COLO829 (cell line): Measurements from ENCODE around the gene SLC4A11.
"Not testable (repeated sequence)": the region's sequence is repeated elsewhere in the genome, so short reads cannot be mapped to it uniquely, and the experiment has no call there.

Experiments used
- DNase-seq: peaks from one replicate; pipeline ENCODE4 v3.0.0; 2012; ENCODE audit warnings: low spot score

SLC4A11 gene

GRCh38 chr20:3202965-3203314 lies 36.0 kb downstream of the SLC4A11 start:
- DNase-seq, result no peak

DNA sequence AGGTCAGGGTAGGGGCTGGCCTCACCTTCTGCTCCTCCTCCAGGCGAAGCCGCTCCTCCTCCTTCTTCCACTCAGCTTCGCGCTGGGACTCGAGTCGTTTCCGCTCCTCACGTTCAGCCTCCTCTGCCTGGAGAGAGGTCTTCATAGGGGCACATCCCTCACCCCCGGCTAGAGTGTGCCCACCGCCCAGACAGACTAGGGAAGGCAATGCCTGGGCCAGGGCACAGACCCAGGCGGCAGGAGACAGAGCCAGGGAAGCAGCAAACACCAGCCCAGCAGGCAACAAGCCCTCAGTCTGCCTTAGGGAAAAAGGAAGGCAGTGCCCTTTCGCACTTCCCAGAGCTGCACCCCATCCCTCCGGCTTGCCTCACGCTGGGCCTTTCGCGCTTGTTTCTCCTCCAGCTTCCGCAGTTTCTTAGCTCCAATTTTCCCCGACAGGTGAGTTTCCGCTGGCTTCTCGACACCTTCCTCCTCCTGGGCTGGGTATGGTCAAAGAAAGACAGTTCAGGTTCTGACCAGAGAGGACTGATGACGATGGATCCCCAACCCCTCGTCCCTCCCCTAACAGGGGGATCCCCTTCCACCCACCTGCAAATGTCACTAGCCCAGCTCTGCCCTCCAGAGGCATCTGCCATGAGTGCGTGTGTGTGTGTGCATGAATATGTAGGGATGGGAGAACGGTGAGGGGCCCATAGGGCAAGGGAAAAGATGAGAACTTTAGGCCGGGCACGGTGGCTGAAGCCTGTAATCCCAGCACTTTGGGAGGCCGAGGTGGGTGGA lies 38.8 kb downstream of the SLC4A11 start:
- no peak for DNase-seq

DNA sequence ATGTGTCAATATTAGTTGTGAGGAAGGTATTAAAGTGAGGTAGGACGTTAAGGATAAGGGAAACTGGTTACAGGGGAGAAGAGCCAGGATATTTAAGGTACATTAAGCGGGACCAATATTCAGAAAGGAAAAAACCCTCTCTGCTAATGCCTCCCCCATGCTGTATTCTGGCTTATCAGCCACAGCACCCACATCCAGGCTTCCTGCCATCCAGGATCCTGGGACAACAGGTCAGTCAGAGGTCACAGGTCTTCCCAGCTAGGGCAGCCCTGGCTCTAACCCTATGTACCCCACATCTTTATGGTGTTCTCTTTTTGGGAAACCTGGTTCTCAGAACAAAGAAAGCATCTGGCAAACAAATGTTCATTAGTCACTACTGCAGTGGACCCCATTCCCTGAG lies 39.8 kb downstream of the SLC4A11 start:
- DNase-seq, result no peak

GRCh38 chr20:3195590-3196237 lies 43.3 kb downstream of the SLC4A11 start:
- DNase-seq, result no peak

- DNase-seq, result no peak
These were observed 44.2 kb downstream of the SLC4A11 start for GRCh38 chr20:3194617-3195280.

- DNase-seq, result no peak
These were observed 45.0 kb downstream of the SLC4A11 start for GRCh38 chr20:3193806-3194616.

- DNase-seq, result no peak
These were observed 46.6 kb downstream of the SLC4A11 start for GRCh38 chr20:3192226-3193015.

DNA sequence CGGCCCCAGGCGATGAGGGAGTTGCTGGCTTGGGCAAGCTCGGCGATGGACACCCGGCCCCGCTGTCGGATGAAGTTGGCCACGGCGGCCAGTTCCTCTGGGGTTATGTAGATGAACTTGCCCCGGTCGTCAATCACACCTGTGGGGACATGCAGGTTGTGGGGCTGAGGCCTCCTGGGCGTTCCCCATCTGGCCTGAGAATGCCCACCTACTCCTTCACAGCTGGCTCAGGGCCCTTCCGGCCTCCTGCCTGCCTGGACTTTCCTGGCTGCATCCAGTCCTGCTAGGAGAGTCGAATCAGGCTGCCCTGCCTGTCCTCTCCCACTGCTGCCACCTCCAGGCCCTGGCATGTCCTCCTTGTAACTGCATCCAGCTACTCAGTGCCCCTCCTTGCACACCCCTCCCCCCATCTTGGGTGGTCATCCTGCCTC lies 48.3 kb downstream of the SLC4A11 start:
- no peak for DNase-seq

- DNase-seq, result no peak
These were observed 49.3 kb downstream of the SLC4A11 start for GRCh38 chr20:3189561-3190131.

DNA sequence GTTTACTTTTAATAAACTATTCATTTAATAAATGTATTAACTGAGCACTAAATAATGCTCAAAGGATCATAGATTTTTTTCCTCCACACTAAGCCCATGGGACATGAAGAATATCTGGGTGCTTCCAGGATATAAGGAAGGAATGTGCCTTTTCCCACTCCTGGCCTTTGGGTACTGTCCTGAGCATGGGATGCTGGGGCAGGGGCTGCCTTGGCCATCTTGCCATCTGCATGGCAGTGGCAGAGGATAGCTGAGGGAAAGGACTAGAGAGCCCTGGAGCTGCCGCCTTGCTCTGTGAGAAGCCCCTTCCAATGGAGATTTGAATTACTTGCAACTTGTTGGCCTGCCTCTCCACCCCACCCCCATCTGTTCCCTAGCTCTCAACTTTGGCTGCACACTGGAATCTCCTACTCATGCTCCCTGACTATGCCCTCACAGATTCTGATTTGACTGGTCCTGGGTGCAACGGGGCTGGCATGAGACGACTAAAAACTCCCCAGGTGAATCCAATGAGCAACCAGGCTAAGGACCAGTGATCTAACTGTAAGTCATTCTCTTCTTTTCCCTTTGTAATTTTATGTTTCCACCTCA lies 50.1 kb downstream of the SLC4A11 start:
- DNase-seq, result no peak

GRCh38 chr20:3187861-3188260 lies 51.1 kb downstream of the SLC4A11 start:
- not testable (repeated sequence) for DNase-seq

- no peak for DNase-seq
These were observed 54.9 kb downstream of the SLC4A11 start for GRCh38 chr20:3183896-3184612.

DNA sequence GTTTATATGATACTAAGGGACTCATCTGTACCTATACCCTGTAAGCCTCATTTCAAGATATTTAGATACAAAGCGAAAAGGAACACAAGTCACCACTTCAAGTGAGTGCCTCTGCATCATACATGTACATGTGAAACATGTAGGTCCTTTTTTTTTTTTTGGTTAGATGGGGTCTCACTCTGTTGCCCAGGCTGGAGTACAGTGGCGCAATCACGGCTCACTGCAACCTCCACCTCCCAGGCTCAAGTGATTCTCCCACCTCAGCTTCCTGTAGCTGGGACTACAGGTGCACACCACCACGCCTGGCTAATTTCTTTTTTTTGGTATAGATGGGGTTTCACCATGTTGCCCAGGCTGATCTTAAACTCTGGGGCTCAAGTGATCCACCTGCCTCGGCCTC lies 56.6 kb downstream of the SLC4A11 start:
- DNase-seq, result not testable (repeated sequence)

DNA sequence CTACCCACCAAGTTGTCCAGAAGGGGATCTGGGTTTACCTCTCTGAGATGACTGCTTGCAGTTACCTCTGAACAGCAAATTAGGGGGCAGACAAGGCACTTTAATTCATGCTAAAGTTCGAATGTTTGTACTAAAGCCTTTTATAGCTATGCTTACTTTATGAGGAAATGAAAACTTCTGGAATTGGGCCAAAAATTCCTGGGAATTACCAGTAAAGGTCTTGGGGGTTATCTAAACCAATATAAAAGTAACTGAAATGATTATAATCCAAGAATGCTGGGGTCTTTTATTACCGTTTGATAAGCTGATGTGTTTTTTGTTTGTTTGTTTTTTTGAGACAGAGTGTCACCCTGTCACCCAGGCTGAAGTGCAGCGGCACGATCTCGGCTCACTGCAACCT lies 57.7 kb downstream of the SLC4A11 start:
- DNase-seq, result no peak

DNA sequence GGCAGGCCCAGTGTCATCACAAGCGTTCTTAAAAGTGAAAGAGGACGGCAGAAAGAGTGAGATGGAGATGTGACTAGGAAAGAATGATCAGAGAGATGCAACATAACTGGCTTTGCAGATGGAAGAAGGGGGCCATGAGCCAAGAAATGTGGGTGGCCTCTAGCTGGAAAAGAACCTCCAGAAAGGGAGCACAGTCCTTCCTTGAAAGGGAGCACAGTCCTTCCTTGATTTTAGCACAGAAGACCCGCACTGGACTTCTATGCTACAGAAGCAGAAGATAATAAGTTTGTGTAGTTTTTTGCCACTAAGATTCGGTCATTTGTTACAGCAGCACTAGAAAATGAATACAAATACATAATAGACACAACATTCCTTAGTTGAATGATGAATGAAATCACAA lies 58.7 kb downstream of the SLC4A11 start:
- no peak for DNase-seq

DNA sequence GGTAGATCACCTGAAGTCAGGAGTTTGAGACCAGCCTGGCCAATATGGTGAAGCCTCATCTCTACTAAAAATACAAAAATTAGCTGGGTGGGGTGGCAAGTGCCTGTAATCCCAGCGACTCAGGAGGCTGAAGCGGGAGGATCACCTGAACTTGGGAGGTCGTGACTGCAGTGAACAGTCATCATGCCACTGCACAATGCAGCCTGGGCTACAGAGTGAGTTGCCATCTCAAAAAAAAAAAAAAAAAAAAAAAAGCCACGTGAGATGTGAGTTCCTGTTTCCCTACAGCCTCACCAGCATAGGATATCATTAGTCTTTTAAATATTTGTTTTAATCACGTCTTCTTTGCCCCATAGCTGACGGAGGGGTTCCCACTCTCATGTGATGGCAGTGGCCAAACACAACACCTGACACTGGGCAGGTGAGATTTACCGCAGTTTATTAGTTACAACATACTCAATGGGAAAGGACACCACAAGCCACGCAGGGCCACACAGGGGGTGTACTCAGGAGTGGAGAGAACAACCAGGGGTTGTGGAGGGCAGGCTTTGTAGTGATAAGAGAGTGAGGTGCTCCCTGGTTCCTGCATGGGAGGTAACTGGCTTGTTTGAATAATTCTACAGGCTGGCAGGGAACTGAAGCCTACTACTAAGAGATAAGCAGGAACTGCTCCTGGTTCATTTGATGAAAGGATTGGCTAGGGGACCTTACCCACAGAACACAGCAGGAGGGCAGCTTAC lies 61.1 kb downstream of the SLC4A11 start:
- no peak for DNase-seq
